Stimulated activated CD4-positive, alpha-beta T cell treated with anti-CD3 and anti-CD28 coated beads, TNF-alpha, amount 100 ng/mL, for 48 hours (primary cell): ENCODE data around the gene P3R3URF.

ENCODE experiments used
- DNase-seq, 3 donors: peaks; one replicate each; pipeline ENCODE4 v3.0.0-alpha.2; 2020; ENCODE audit warnings: low read depth in 3 of 3

Gene P3R3URF

GRCh38 chr1:46193984-46194570, 17.8 kb upstream of the P3R3URF start:
- no peak for DNase-seq

- no peak for DNase-seq
Measured at GRCh38 chr1:46193285-46193684, 17.0 kb upstream of the P3R3URF start.

GRCh38 chr1:46192171-46192570, 15.9 kb upstream of the P3R3URF start:
- DNase-seq = no peak

- DNase-seq = no peak
Measured at GRCh38 chr1:46191033-46191701, 14.9 kb upstream of the P3R3URF start.

GRCh38 chr1:46190539-46190938, 14.3 kb upstream of the P3R3URF start:
- DNase-seq = no peak

- no peak for DNase-seq
Measured at GRCh38 chr1:46188295-46189030, 12.2 kb upstream of the P3R3URF start.

GRCh38 chr1:46187106-46187869, 11.0 kb upstream of the P3R3URF start:
- no peak for DNase-seq

- DNase-seq = no peak
Measured at GRCh38 chr1:46186076-46186475, 9.8 kb upstream of the P3R3URF start.

GRCh38 chr1:46184920-46185658, 8.8 kb upstream of the P3R3URF start:
- DNase-seq = peak in 2 of 3 donors; percentile 46 to 64

- DNase-seq = no peak
Measured at GRCh38 chr1:46183926-46184557, 7.8 kb upstream of the P3R3URF start.

GRCh38 chr1:46183079-46183847, 7.0 kb upstream of the P3R3URF start:
- no peak for DNase-seq

- no peak for DNase-seq
Measured at GRCh38 chr1:46181343-46182260, 5.3 kb upstream of the P3R3URF start.

- no peak for DNase-seq
Measured at GRCh38 chr1:46180082-46180616, 3.9 kb upstream of the P3R3URF start.

GRCh38 chr1:46179138-46180081, 3.1 kb upstream of the P3R3URF start:
- DNase-seq = peak; percentile 29 to 53 (median 50)

- DNase-seq = no peak
Measured at GRCh38 chr1:46175243-46175642, 1.0 kb downstream of the P3R3URF start.

- DNase-seq = no peak
Measured at GRCh38 chr1:46174448-46175231, 1.6 kb downstream of the P3R3URF start, which contains the start of gene TSPAN1. TSPAN1 (plus strand) TSS chr1:46175087; CDS start chr1:46181108, 6,021 bp downstream.

GRCh38 chr1:46173361-46173856, 2.9 kb downstream of the P3R3URF start:
- no peak for DNase-seq
